GM12878 (cell line): ENCODE measurements around the gene GRB10. TPM values are rescaled to one million over a fixed set of nuclear protein-coding genes. Genes with fewer than 3 reads are reported as not detected.

ENCODE experiments used
- ATAC-seq: fragments of 200-7000 bp; cut with Tn5 transposase; 3 replicates; pipeline ENCODE4 v1.9.1; 2020; ENCODE audit warnings: mild to moderate bottlenecking, moderate library complexity
- BruUV-seq: library from RNA; stranded (reverse); fragments of 400-500 nt; replicated peaks from 2 replicates; lab custom pipeline; 2021; lab: Mats Ljungman, UMichigan
- CTCF ChIA-PET: fragments of 300-600 bp; sonication (Branson Sonifier 250); formaldehyde crosslinking; extraction: SDS; loops from one replicate; lab custom pipeline; 2021; ENCODE audit warnings: inconsistent platforms; lab: Yijun Ruan, JAX
- POLR2A ChIA-PET: fragments of 350-600 bp; formaldehyde crosslinking; extraction: SDS; loops from one replicate; lab custom pipeline; 2021; ENCODE audit warnings: inconsistent platforms; lab: Charles Lee
- RAD21 ChIA-PET: fragments of 300-600 bp; sonication (Branson Sonifier 250); formaldehyde crosslinking; loops from one replicate; lab custom pipeline; 2023; ENCODE audit warnings: antibody characterized with exemption; ENCODE audit not compliant: unreplicated experiment; lab: Charles Lee
- SMC1A ChIA-PET: fragments of 300-600 bp; sonication (Branson Sonifier 250); formaldehyde crosslinking; loops from one replicate; lab custom pipeline; 2023; ENCODE audit not compliant: unreplicated experiment, uncharacterized antibody; lab: Charles Lee
- DNase-seq: peaks from one replicate; pipeline ENCODE4 v3.0.0-alpha.2; 2011; ENCODE audit warnings: low read depth, low spot score
- FAIRE-seq: peaks from 3 replicates; lab custom pipeline; 2011; peaks lifted over from hg19 to GRCh38; lab: Jason Lieb, UNC
- H2AFZ ChIP-seq: 2 replicates; pipeline ENCODE4 v1.6.0; 2011; ENCODE audit warnings: low read depth, low read length, control low read depth; ENCODE audit not compliant: control insufficient read depth
- H3K27ac ChIP-seq: 2 replicates; pipeline ENCODE4 v1.5.1; 2011; ENCODE audit warnings: control low read depth; ENCODE audit not compliant: control insufficient read depth, insufficient read depth
- H3K27me3 ChIP-seq, 2 experiments: replicated peaks in 1 of 2; 2 replicates each; pipeline versions ENCODE4 v1.6.0 to v1.6.1; 2011; ENCODE audit warnings: low read length in 1 of 2; ENCODE audit not compliant: control insufficient read depth in 2 of 2, insufficient read depth in 2 of 2
- H3K36me3 ChIP-seq, 2 experiments: 2 replicates each; pipeline ENCODE4 v1.5.1; 2011; ENCODE audit warnings: low read length in 1 of 2; ENCODE audit not compliant: control insufficient read depth in 2 of 2, insufficient read depth in 2 of 2
- H3K4me1 ChIP-seq: 2 replicates; pipeline ENCODE4 v1.6.1; 2011; ENCODE audit warnings: mild to moderate bottlenecking, low read length, moderate library complexity, mixed read lengths; ENCODE audit not compliant: control insufficient read depth, insufficient read depth
- H3K4me2 ChIP-seq: 2 replicates; pipeline ENCODE4 v1.6.0; 2011; ENCODE audit warnings: control low read depth; ENCODE audit not compliant: control insufficient read depth, insufficient read depth
- H3K4me3 ChIP-seq: fragments of 200-600 bp; sonication (generic); 2 replicates; pipeline ENCODE4 v1.5.1; 2016
- H3K79me2 ChIP-seq: 2 replicates; pipeline ENCODE4 v1.6.0; 2011; ENCODE audit warnings: low read length; ENCODE audit not compliant: control insufficient read depth, insufficient read depth
- H3K9ac ChIP-seq: 2 replicates; pipeline ENCODE4 v1.8.0; 2011; ENCODE audit warnings: low read length, control low read depth, mixed read lengths; ENCODE audit not compliant: control insufficient read depth, insufficient read depth
- H3K9me3 ChIP-seq: replicated peaks from 3 replicates; pipeline ENCODE4 v1.5.1; 2011; ENCODE audit warnings: mild to moderate bottlenecking, low read length; ENCODE audit not compliant: control insufficient read depth, insufficient read depth
- H4K20me1 ChIP-seq: 2 replicates; pipeline ENCODE4 v1.6.0; 2011; ENCODE audit not compliant: control insufficient read depth, insufficient read depth
- ASH2L ChIP-seq: fragments of 300-600, 200-600 bp; sonication (generic); IDR thresholded peaks from 2 replicates; pipeline ENCODE4 v1.6.1; 2017; ENCODE audit warnings: low read depth, mild to moderate bottlenecking, borderline replicate concordance
- CBFB ChIP-seq: IDR thresholded peaks from 2 replicates; pipeline ENCODE4 v1.6.1; 2016; ENCODE audit warnings: antibody characterized with exemption, low read depth
- CHD1 ChIP-seq: IDR thresholded peaks from 2 replicates; pipeline ENCODE4 v1.6.1; 2012; ENCODE audit warnings: low read depth, low read length, improper control_type of control experiment
- MTA2 ChIP-seq: fragments of 450-650 bp; IDR thresholded peaks from 2 replicates; pipeline ENCODE4 v1.6.1; 2016; ENCODE audit warnings: low read depth, mild to moderate bottlenecking, moderate library complexity
- NFXL1 ChIP-seq: fragments of 450-650 bp; IDR thresholded peaks from 2 replicates; pipeline ENCODE4 v1.6.1; 2017; ENCODE audit warnings: antibody characterized with exemption, mild to moderate bottlenecking, borderline replicate concordance
- POLR2AphosphoS2 ChIP-seq: IDR thresholded peaks from 2 replicates; pipeline ENCODE4 v1.6.1; 2011; ENCODE audit warnings: low read depth, mild to moderate bottlenecking, low read length, improper control_type of control experiment, moderate library complexity
- RCOR1 ChIP-seq: conservative IDR thresholded peaks from 2 replicates; pipeline ENCODE4 v1.6.1; 2012; ENCODE audit warnings: low read depth, low read length, improper control_type of control experiment
- ZNF622 ChIP-seq: fragments of 450-650 bp; IDR thresholded peaks from 2 replicates; pipeline ENCODE4 v1.6.1; 2017; ENCODE audit warnings: mild to moderate bottlenecking, inconsistent platforms
- WGBS: methylation state at CpG from one replicate; pipeline ENCODE4 v1.1.6; 2016; ENCODE audit warnings: low lambda C conversion rate; ENCODE audit not compliant: insufficient replicate concordance, insufficient coverage; ENCODE audit errors: missing lambda C conversion rate; 5-methylcytosine and 5-hydroxymethylcytosine counted together
- in situ Hi-C: fragments of 300-500 bp; cut with MboI; formaldehyde crosslinking; loops from 9 replicates; pipeline ENCODE4 v1.14.3; 2018; ENCODE audit warnings: mixed read lengths
- intact Hi-C: fragments of 100-400 bp; cut with micrococcal nuclease; formaldehyde crosslinking; loops from one replicate; pipeline ENCODE4 v1.14.2; 2022; ENCODE audit not compliant: unreplicated experiment
- polyA plus RNA-seq, 11 experiments: library from polyadenylated mRNA; depleted of rRNA in 4 of 11; unstranded in 6 of 11; stranded (reverse) in 5 of 11; fragments of >200 nt; fragmentation: Nextera tagmentation in 4 of 11; fragmentation: Illumina TruSeq in 1 of 11; extraction: Ambion mirVana in 4 of 11; extraction: Trizol in 1 of 11; gene quantifications; 1 replicate in 1 of 11; 2 replicates in 10 of 11; pipeline versions ENCODE4 v1.2.1 to v1.2.3, GENCODE V29; 2011 to 2016; ENCODE audit warnings: inconsistent platforms in 2 of 11, missing spikeins in 2 of 11, low read depth in 1 of 11
- total RNA-seq, 4 experiments: library from RNA; depleted of rRNA in 3 of 4; stranded (reverse); fragments of >200 nt in 3 of 4; fragmentation: Illumina TruSeq in 1 of 4; extraction: Trizol in 1 of 4; gene quantifications; 2 replicates each; pipeline versions ENCODE4 v1.2.1 to v1.2.3, GENCODE V29; 2013 to 2021
- TF ChIP-seq, protein P1 (sequence below): fragments of 450-650 bp; conservative IDR thresholded peaks from 2 replicates; pipeline ENCODE4 v1.6.1; 2017; ENCODE audit warnings: mild to moderate bottlenecking, moderate library complexity
- TF ChIP-seq, protein P2 (sequence below): IDR thresholded peaks from 2 replicates; pipeline ENCODE4 v1.6.1; 2011; ENCODE audit warnings: mild to moderate bottlenecking, low read depth, low read length, moderate library complexity; ENCODE audit not compliant: insufficient replicate concordance

The GRB10 gene
- total and polyA plus RNA-seq, 10 of the 15 experiments (the other 5 are each of a cell fraction or from before 2014, with no cell fraction given): 0.04 to 0.33 TPM; not detected in 8

DNA sequence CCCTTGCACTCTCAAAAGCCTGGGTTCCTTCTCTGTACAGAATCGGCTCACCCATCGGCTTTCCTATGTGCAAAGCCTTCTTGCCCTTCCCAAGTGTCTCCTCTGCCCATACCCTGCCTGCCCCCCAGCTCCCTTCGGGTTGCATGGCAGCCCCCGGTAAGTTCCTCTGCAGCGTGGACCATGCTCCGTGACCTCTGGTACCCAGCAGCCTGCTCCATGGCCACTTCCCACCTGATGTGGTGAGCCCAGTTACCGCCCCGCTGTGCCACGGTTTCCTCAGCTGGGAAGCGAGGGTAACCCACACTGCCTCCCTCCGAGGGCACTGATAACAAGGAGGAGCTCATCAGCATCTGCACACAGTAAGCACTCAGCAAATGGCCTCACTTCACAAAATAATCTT lies 110.7 kb downstream of the GRB10 start:
- no TSS peak for BruUV-seq
- 30% methylated on average over 11 of the region's 11 CpGs for WGBS
- H3K9me3 ChIP-seq: no peaks in the 10 kb centered on the region; the same call in 2 of the 3 replicates
- intact Hi-C loops (no loop called here), in situ Hi-C loops (loop anchor here (10.0 kb wide), 1 partner anchor 577 kb away; the partner anchor contains the start of gene ZPBP)
- FAIRE-seq: no peak
- no peaks in the 10 kb centered on the region for H3K79me2 ChIP-seq
- ChIA-PET CTCF (interaction anchor here (1.0 to 1.5 kb wide), 2 partner anchors 205 to 489 kb away, joined by 3 read pairs; no protein-coding TSS in a partner anchor), POLR2A (no interaction called here), RAD21 (no interaction called here), SMC1A (no interaction called here)
- H3K36me3 ChIP-seq: no peaks in the 10 kb centered on the region
- H3K27me3 ChIP-seq: peaks cover 0 to 1% of the 10 kb centered on the region in 2 experiments; a peak in 2 of 4 replicates
- H3K4me2 ChIP-seq: no peak overlapping the region
- no peak overlapping the region for H2AFZ ChIP-seq
- DNase-seq: no peak
- ATAC-seq: no peak
- no peaks in the 10 kb centered on the region for H3K4me1 ChIP-seq
- H3K4me3 ChIP-seq: no peak overlapping the region
- H3K27ac ChIP-seq: no peak overlapping the region
- TF ChIP-seq NFXL1: no peak
- no peak for TF ChIP-seq CBFB
- TF ChIP-seq, protein P1, sequence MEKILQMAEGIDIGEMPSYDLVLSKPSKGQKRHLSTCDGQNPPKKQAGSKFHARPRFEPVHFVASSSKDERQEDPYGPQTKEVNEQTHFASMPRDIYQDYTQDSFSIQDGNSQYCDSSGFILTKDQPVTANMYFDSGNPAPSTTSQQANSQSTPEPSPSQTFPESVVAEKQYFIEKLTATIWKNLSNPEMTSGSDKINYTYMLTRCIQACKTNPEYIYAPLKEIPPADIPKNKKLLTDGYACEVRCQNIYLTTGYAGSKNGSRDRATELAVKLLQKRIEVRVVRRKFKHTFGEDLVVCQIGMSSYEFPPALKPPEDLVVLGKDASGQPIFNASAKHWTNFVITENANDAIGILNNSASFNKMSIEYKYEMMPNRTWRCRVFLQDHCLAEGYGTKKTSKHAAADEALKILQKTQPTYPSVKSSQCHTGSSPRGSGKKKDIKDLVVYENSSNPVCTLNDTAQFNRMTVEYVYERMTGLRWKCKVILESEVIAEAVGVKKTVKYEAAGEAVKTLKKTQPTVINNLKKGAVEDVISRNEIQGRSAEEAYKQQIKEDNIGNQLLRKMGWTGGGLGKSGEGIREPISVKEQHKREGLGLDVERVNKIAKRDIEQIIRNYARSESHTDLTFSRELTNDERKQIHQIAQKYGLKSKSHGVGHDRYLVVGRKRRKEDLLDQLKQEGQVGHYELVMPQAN: no peak
- no peak for TF ChIP-seq MTA2
- TF ChIP-seq CHD1: no peak
- no peak for TF ChIP-seq POLR2AphosphoS2
- TF ChIP-seq RCOR1: no peak
- TF ChIP-seq ASH2L: no peak
- no peak for TF ChIP-seq ZNF622
- TF ChIP-seq, protein P2, sequence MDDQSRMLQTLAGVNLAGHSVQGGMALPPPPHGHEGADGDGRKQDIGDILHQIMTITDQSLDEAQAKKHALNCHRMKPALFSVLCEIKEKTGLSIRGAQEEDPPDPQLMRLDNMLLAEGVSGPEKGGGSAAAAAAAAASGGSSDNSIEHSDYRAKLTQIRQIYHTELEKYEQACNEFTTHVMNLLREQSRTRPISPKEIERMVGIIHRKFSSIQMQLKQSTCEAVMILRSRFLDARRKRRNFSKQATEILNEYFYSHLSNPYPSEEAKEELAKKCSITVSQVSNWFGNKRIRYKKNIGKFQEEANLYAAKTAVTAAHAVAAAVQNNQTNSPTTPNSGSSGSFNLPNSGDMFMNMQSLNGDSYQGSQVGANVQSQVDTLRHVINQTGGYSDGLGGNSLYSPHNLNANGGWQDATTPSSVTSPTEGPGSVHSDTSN: no peak
- no peaks in the 10 kb centered on the region for H4K20me1 ChIP-seq
- H3K9ac ChIP-seq: no peak overlapping the region
